Mucosa of gallbladder (tissue), 1 donor: ENCODE measurements around the gene KLHL22. TPM values are rescaled to one million over a fixed set of nuclear protein-coding genes. Genes with fewer than 3 reads are reported as not detected.
A peak's percentile ranks its signal among the peaks of the same experiment; 100 is the strongest.
"Not testable (repeated sequence)": the region's sequence is repeated elsewhere in the genome, so short reads cannot be mapped to it uniquely, and the experiment has no call there.

ENCODE experiments used
- DNase-seq: peaks from one replicate; pipeline ENCODE4 v3.0.0-alpha.2; 2020; ENCODE audit warnings: low spot score
- total RNA-seq: library from RNA; stranded (reverse); gene quantifications from one replicate; pipeline ENCODE4 v1.2.1, GENCODE V29; 2021
- donor health status: DM: no; HTN: no; CAD: no.

KLHL22 gene
- total RNA-seq, 1 donor from 2014 or later = 26.6 TPM

GRCh38 chr22:20471126-20471833, 24.3 kb downstream of the KLHL22 start:
- DNase-seq = no peak

- not testable (repeated sequence) for DNase-seq
Measured at GRCh38 chr22:20470525-20470924, 25.1 kb downstream of the KLHL22 start.

GRCh38 chr22:20469110-20469868, 26.3 kb downstream of the KLHL22 start:
- no peak for DNase-seq

GRCh38 chr22:20466659-20467379, 28.8 kb downstream of the KLHL22 start:
- no peak for DNase-seq

- DNase-seq = no peak
Measured at GRCh38 chr22:20465759-20466077, 29.9 kb downstream of the KLHL22 start.

- DNase-seq = no peak
Measured at GRCh38 chr22:20464912-20465758, 30.5 kb downstream of the KLHL22 start.

GRCh38 chr22:20464096-20464614, 31.4 kb downstream of the KLHL22 start:
- DNase-seq = no peak

- DNase-seq = no peak
Measured at GRCh38 chr22:20463324-20464095, 32.1 kb downstream of the KLHL22 start.

- DNase-seq = no peak
Measured at GRCh38 chr22:20459862-20460261, 35.7 kb downstream of the KLHL22 start.

GRCh38 chr22:20459152-20459542, 36.4 kb downstream of the KLHL22 start:
- DNase-seq = no peak

GRCh38 chr22:20458530-20459151, 37.0 kb downstream of the KLHL22 start:
- DNase-seq = no peak

- no peak for DNase-seq
Measured at GRCh38 chr22:20457506-20458240, 37.9 kb downstream of the KLHL22 start.

- no peak for DNase-seq
Measured at GRCh38 chr22:20456722-20457076, 38.9 kb downstream of the KLHL22 start.

GRCh38 chr22:20456064-20456721, 39.4 kb downstream of the KLHL22 start:
- DNase-seq = peak; percentile 70

- DNase-seq = no peak
Measured at GRCh38 chr22:20455709-20456063, 39.9 kb downstream of the KLHL22 start.

- no peak for DNase-seq
Measured at GRCh38 chr22:20453222-20453621, 42.4 kb downstream of the KLHL22 start.

- no peak for DNase-seq
Measured at GRCh38 chr22:20451920-20452319, 43.7 kb downstream of the KLHL22 start.

- not testable (repeated sequence) for DNase-seq
Measured at GRCh38 chr22:20451129-20451778, 44.3 kb downstream of the KLHL22 start.

GRCh38 chr22:20450551-20450906, 45.1 kb downstream of the KLHL22 start:
- no peak for DNase-seq
